ENCODE data around the gene ZNF474. TPM values are rescaled to one million over a fixed set of nuclear protein-coding genes. Genes with fewer than 3 reads are reported as not detected.

ZNF474 gene
- total RNA-seq (2022; extraction: Qiagen RNA extraction): 0.11 to 0.30 TPM (median 0.22 TPM) in 5 replicates

DNA sequence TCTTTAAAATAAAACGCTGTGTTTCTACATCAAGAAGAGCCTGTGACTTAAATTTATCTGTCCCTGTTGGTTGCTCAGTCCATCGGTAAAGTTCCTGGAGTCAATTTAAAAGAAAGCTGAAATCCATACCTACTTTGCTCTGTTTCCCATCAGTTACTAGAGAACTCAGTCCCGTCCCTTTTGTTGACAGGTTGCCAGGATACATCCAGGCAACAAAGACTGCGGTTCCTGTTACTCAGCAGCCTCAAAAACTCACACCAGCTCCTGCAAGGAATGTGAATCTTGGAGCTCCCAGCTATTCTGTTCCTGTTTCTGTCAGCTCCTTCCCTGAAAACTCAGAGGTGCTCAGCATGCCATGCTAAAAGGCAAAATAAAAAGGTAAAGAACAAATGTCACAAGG is at the start of gene ZNF474:
Gene ZNF474, plus strand, starts transcription at position 241 of the 400 bp plus-strand sequence. CDS start 22,445 bp downstream, outside the sequence.

Other genes with a start within 250 kb of the ZNF474 start
- 11.1 to 13.7 TPM (median 12.5 TPM) in 5 replicates for gene SRFBP1, start 167.6 kb upstream of the ZNF474 start, total RNA-seq (2022; extraction: Qiagen RNA extraction)
- 1.1 to 2.5 TPM (median 1.6 TPM) in 5 replicates for gene LOX, start 51.3 kb upstream of the ZNF474 start, total RNA-seq (2022; extraction: Qiagen RNA extraction)
- gene SNCAIP, start 182.7 kb downstream of the ZNF474 start, total RNA-seq (2022; extraction: Qiagen RNA extraction): 0.02 to 0.05 TPM (median 0.04 TPM) in 3 of 5 replicates, not detected in the others